Measurements from ENCODE around the gene TSEN15.
"Not testable (repeated sequence)": the region's sequence is repeated elsewhere in the genome, so short reads cannot be mapped to it uniquely, and the experiment has no call there.

TSEN15 gene

GRCh38 chr1:184074383-184074782, 22.9 kb downstream of the TSEN15 start:
- H3K4me3 Mint-ChIP-seq, result no peak overlapping the region
- ATAC-seq (replicated peaks), result no peak
- H3K9me3 Mint-ChIP-seq, result no peaks in the 10 kb centered on the region
- DNase-seq, result no peak
- H3K27me3 Mint-ChIP-seq, result no peaks in the 10 kb centered on the region
- no peak overlapping the region for H3K27ac Mint-ChIP-seq
- H3K4me1 Mint-ChIP-seq (ENCODE audit: low read depth in 2 of 2), result peaks cover 0 to 3% of the 10 kb centered on the region in 2 donors
- peaks cover 4% of the 10 kb centered on the region for H3K36me3 Mint-ChIP-seq (ENCODE audit: insufficient read depth)

- DNase-seq, result peak in 2 of 3 experiments; percentile 12 to 31
- H3K27ac Mint-ChIP-seq, result peak overlapping the region in 1 of 2 donors; percentile 49
Observed at GRCh38 chr1:184075055-184076029, 23.8 kb downstream of the TSEN15 start.

GRCh38 chr1:184078564-184079249, 27.2 kb downstream of the TSEN15 start:
- no peak for DNase-seq

More at GRCh38 chr1:184075055-184076029, 23.8 kb downstream of the TSEN15 start:
- Mint-ChIP-seq H3K4me1 (ENCODE audit: low read depth in 2 of 2) (peaks cover 0 to 3% of the 10 kb centered on the region in 2 donors), H3K36me3 (ENCODE audit: insufficient read depth) (peaks cover 4% of the 10 kb centered on the region), H3K4me3 (no peak overlapping the region), H3K9me3 (no peaks in the 10 kb centered on the region), H3K27me3 (no peaks in the 10 kb centered on the region)
- ATAC-seq (replicated peaks), result peak; percentile 48

GRCh38 chr1:184080309-184080708, 28.8 kb downstream of the TSEN15 start:
- H3K36me3 Mint-ChIP-seq (ENCODE audit: insufficient read depth), result no peaks in the 10 kb centered on the region
- no peaks in the 10 kb centered on the region for H3K27me3 Mint-ChIP-seq
- no peak overlapping the region for H3K27ac Mint-ChIP-seq
- ATAC-seq (replicated peaks) (no peak), DNase-seq (no peak)
- H3K4me1 Mint-ChIP-seq (ENCODE audit: low read depth in 2 of 2), result peaks cover 0 to 1% of the 10 kb centered on the region in 2 donors
- no peak overlapping the region for H3K4me3 Mint-ChIP-seq
- no peaks in the 10 kb centered on the region for H3K9me3 Mint-ChIP-seq

More at GRCh38 chr1:184078564-184079249, 27.2 kb downstream of the TSEN15 start:
- H3K4me1 Mint-ChIP-seq (ENCODE audit: low read depth in 2 of 2), result peaks cover 0 to 3% of the 10 kb centered on the region in 2 donors
- no peaks in the 10 kb centered on the region for H3K27me3 Mint-ChIP-seq
- H3K4me3 Mint-ChIP-seq, result no peak overlapping the region
- H3K36me3 Mint-ChIP-seq (ENCODE audit: insufficient read depth), result no peaks in the 10 kb centered on the region
- no peak for ATAC-seq (replicated peaks)
- H3K9me3 Mint-ChIP-seq, result no peaks in the 10 kb centered on the region
- no peak overlapping the region for H3K27ac Mint-ChIP-seq

GRCh38 chr1:184082541-184083415, 31.2 kb downstream of the TSEN15 start:
- Mint-ChIP-seq H3K27me3 (no peaks in the 10 kb centered on the region), H3K27ac (no peak overlapping the region), H3K4me1 (ENCODE audit: low read depth in 2 of 2) (no peaks in the 10 kb centered on the region), H3K36me3 (ENCODE audit: insufficient read depth) (no peaks in the 10 kb centered on the region), H3K4me3 (no peak overlapping the region), H3K9me3 (no peaks in the 10 kb centered on the region)
- ATAC-seq (replicated peaks), result no peak
- DNase-seq, result no peak

- H3K36me3 Mint-ChIP-seq (ENCODE audit: insufficient read depth), result no peaks in the 10 kb centered on the region
- no peaks in the 10 kb centered on the region for H3K4me1 Mint-ChIP-seq (ENCODE audit: low read depth in 2 of 2)
- no peaks in the 10 kb centered on the region for H3K27me3 Mint-ChIP-seq
- ATAC-seq (replicated peaks) (no peak), DNase-seq (no peak)
- no peak overlapping the region for H3K4me3 Mint-ChIP-seq
- H3K27ac Mint-ChIP-seq, result no peak overlapping the region
- H3K9me3 Mint-ChIP-seq, result no peaks in the 10 kb centered on the region
Observed at GRCh38 chr1:184085667-184086066, 34.1 kb downstream of the TSEN15 start.

GRCh38 chr1:184088037-184088436, 36.5 kb downstream of the TSEN15 start:
- no peaks in the 10 kb centered on the region for H3K27me3 Mint-ChIP-seq
- H3K4me1 Mint-ChIP-seq (ENCODE audit: low read depth in 2 of 2), result no peaks in the 10 kb centered on the region
- ATAC-seq (replicated peaks), result no peak
- H3K4me3 Mint-ChIP-seq, result no peak overlapping the region
- DNase-seq, result no peak
- H3K9me3 Mint-ChIP-seq, result no peaks in the 10 kb centered on the region
- no peak overlapping the region for H3K27ac Mint-ChIP-seq
- H3K36me3 Mint-ChIP-seq (ENCODE audit: insufficient read depth), result no peaks in the 10 kb centered on the region

- DNase-seq (no peak), ATAC-seq (replicated peaks) (no peak)
- Mint-ChIP-seq H3K9me3 (no peaks in the 10 kb centered on the region), H3K36me3 (ENCODE audit: insufficient read depth) (no peaks in the 10 kb centered on the region), H3K4me1 (ENCODE audit: low read depth in 2 of 2) (no peaks in the 10 kb centered on the region), H3K4me3 (no peak overlapping the region), H3K27me3 (no peaks in the 10 kb centered on the region), H3K27ac (no peak overlapping the region)
Observed at GRCh38 chr1:184093071-184093470, 41.5 kb downstream of the TSEN15 start.

- no peaks in the 10 kb centered on the region for H3K9me3 Mint-ChIP-seq
- no peak for ATAC-seq (replicated peaks)
- H3K27ac Mint-ChIP-seq, result no peak overlapping the region
Observed at GRCh38 chr1:184096005-184096404, 44.5 kb downstream of the TSEN15 start.

GRCh38 chr1:184096580-184096979, 45.0 kb downstream of the TSEN15 start:
- not testable (repeated sequence) for H3K27ac Mint-ChIP-seq; H3K36me3 Mint-ChIP-seq (ENCODE audit: insufficient read depth); H3K4me1 Mint-ChIP-seq (ENCODE audit: low read depth in 2 of 2); DNase-seq; H3K9me3 Mint-ChIP-seq; H3K4me3 Mint-ChIP-seq; ATAC-seq (replicated peaks); H3K27me3 Mint-ChIP-seq

More at GRCh38 chr1:184096005-184096404, 44.5 kb downstream of the TSEN15 start:
- Mint-ChIP-seq H3K4me1 (ENCODE audit: low read depth in 2 of 2) (no peaks in the 10 kb centered on the region), H3K27me3 (no peaks in the 10 kb centered on the region), H3K4me3 (no peak overlapping the region), H3K36me3 (ENCODE audit: insufficient read depth) (no peaks in the 10 kb centered on the region)
- DNase-seq, result no peak

- Mint-ChIP-seq H3K4me3 (no peak overlapping the region), H3K27ac (no peak overlapping the region), H3K36me3 (ENCODE audit: insufficient read depth) (no peaks in the 10 kb centered on the region), H3K27me3 (no peaks in the 10 kb centered on the region), H3K9me3 (peaks cover 0 to 7% of the 10 kb centered on the region in 2 donors), H3K4me1 (ENCODE audit: low read depth in 2 of 2) (no peaks in the 10 kb centered on the region)
- ATAC-seq (replicated peaks), result no peak
- no peak for DNase-seq
Observed at GRCh38 chr1:184101141-184101540, 49.6 kb downstream of the TSEN15 start.

- H3K27ac Mint-ChIP-seq, result no peak overlapping the region
- no peaks in the 10 kb centered on the region for H3K36me3 Mint-ChIP-seq (ENCODE audit: insufficient read depth)
- ATAC-seq (replicated peaks), result no peak
- H3K4me3 Mint-ChIP-seq, result no peak overlapping the region
- no peaks in the 10 kb centered on the region for H3K4me1 Mint-ChIP-seq (ENCODE audit: low read depth in 2 of 2)
- H3K27me3 Mint-ChIP-seq, result no peaks in the 10 kb centered on the region
- DNase-seq, result no peak
- H3K9me3 Mint-ChIP-seq, result peaks cover 2 to 11% of the 10 kb centered on the region in 2 donors
Observed at GRCh38 chr1:184101571-184101970, 50.0 kb downstream of the TSEN15 start.
